Mesenchymal stem cell (in vitro differentiated cells and primary cell): Measurements from ENCODE around the gene PTS. TPM values are rescaled to one million over a fixed set of nuclear protein-coding genes. Genes with fewer than 3 reads are reported as not detected.
A peak's percentile ranks its signal among the peaks of the same experiment; 100 is the strongest.

ENCODE experiments used
- DNase-seq: peaks from one replicate; pipeline ENCODE4 v3.0.0-alpha.2; 2013
- H2AFZ ChIP-seq: one replicate; pipeline ENCODE4 v1.6.1; 2013; ENCODE audit warnings: low read depth, mild to moderate bottlenecking, control low read depth, inconsistent platforms, low read length, moderate library complexity
- H2AK5ac ChIP-seq: 2 replicates; pipeline ENCODE4 v1.6.1; 2013; ENCODE audit warnings: low read length, moderate library complexity, mild to moderate bottlenecking, inconsistent platforms; ENCODE audit not compliant: severe bottlenecking
- H2BK120ac ChIP-seq: one replicate; pipeline ENCODE4 v1.6.1; 2013; ENCODE audit warnings: low read depth, mild to moderate bottlenecking, inconsistent platforms, low read length, moderate library complexity
- H2BK12ac ChIP-seq, 2 experiments: one replicate each; pipeline ENCODE4 v1.6.1; 2013; ENCODE audit warnings: inconsistent platforms in 2 of 2, low read length in 2 of 2, mild to moderate bottlenecking in 2 of 2, moderate library complexity in 2 of 2, control low read depth in 1 of 2
- H2BK15ac ChIP-seq: one replicate; pipeline ENCODE4 v1.6.1; 2013; ENCODE audit warnings: mild to moderate bottlenecking, low read depth, inconsistent platforms; ENCODE audit not compliant: poor library complexity, severe bottlenecking
- H2BK5ac ChIP-seq: 2 replicates; pipeline ENCODE4 v1.6.1; 2013; ENCODE audit warnings: low read depth, mild to moderate bottlenecking, low read length, control low read depth, inconsistent platforms; ENCODE audit not compliant: poor library complexity, severe bottlenecking
- H3K14ac ChIP-seq, 2 experiments: one replicate each; pipeline ENCODE4 v1.6.1; 2013; ENCODE audit warnings: inconsistent platforms in 2 of 2, low read length in 2 of 2, control low read depth in 1 of 2, mild to moderate bottlenecking in 1 of 2, moderate library complexity in 1 of 2
- H3K18ac ChIP-seq, 2 experiments: one replicate each; pipeline ENCODE4 v1.6.1; 2013; ENCODE audit warnings: inconsistent platforms in 2 of 2, low read length in 2 of 2, control low read depth in 1 of 2, low read depth in 1 of 2, mild to moderate bottlenecking in 1 of 2
- H3K23ac ChIP-seq, 2 experiments: one replicate each; pipeline ENCODE4 v1.6.1; 2013; ENCODE audit warnings: inconsistent platforms in 2 of 2, low read length in 2 of 2, mild to moderate bottlenecking in 2 of 2, moderate library complexity in 2 of 2, control low read depth in 1 of 2
- H3K27ac ChIP-seq: 2 replicates; pipeline ENCODE4 v1.5.1; 2013; ENCODE audit warnings: mild to moderate bottlenecking, moderate library complexity, low read length, control low read depth, inconsistent platforms; ENCODE audit not compliant: poor library complexity, severe bottlenecking
- H3K27me3 ChIP-seq, 2 experiments: 2 replicates each; pipeline versions ENCODE4 v1.6.1 to v1.7.0; 2013; ENCODE audit warnings: low read length in 2 of 2, mild to moderate bottlenecking in 2 of 2, moderate library complexity in 2 of 2, control low read depth in 1 of 2, inconsistent platforms in 1 of 2; ENCODE audit not compliant: control insufficient read depth in 1 of 2, insufficient read depth in 1 of 2
- H3K36me3 ChIP-seq, 2 experiments: 2 replicates each; pipeline versions ENCODE4 v1.6.1 to v1.7.0; 2013; ENCODE audit warnings: low read length in 2 of 2, control low read depth in 1 of 2, inconsistent platforms in 1 of 2, low read depth in 1 of 2, mild to moderate bottlenecking in 1 of 2; ENCODE audit not compliant: insufficient read depth in 2 of 2, control insufficient read depth in 1 of 2
- H3K4ac ChIP-seq, 2 experiments: one replicate each; pipeline ENCODE4 v1.6.1; 2013; ENCODE audit warnings: inconsistent platforms in 2 of 2, low read length in 2 of 2, mild to moderate bottlenecking in 2 of 2, moderate library complexity in 2 of 2, control low read depth in 1 of 2, low read depth in 1 of 2
- H3K4me1 ChIP-seq: 2 replicates; pipeline ENCODE4 v1.6.1; 2013; ENCODE audit warnings: low read depth, low read length, control low read depth; ENCODE audit not compliant: control insufficient read depth, insufficient read depth
- H3K4me2 ChIP-seq: 2 replicates; pipeline ENCODE4 v1.6.1; 2013; ENCODE audit warnings: low read length, mild to moderate bottlenecking, inconsistent platforms; ENCODE audit not compliant: poor library complexity, severe bottlenecking
- H3K4me3 ChIP-seq, 2 experiments: 2 replicates each; pipeline versions ENCODE4 v1.5.1 to v1.7.0; 2013; ENCODE audit warnings: low read length in 2 of 2, mild to moderate bottlenecking in 2 of 2, control low read depth in 1 of 2, low read depth in 1 of 2; ENCODE audit not compliant: insufficient read depth in 1 of 2
- H3K79me1 ChIP-seq: replicated peaks from 2 replicates; pipeline ENCODE4 v1.6.1; 2013; ENCODE audit warnings: mild to moderate bottlenecking, control low read depth, low read length, inconsistent platforms; ENCODE audit not compliant: poor library complexity, severe bottlenecking
- H3K9ac ChIP-seq: 2 replicates; pipeline ENCODE4 v1.7.0; 2013; ENCODE audit warnings: mild to moderate bottlenecking, low read length, moderate library complexity
- H3K9me3 ChIP-seq: 2 replicates; pipeline ENCODE4 v1.7.0; 2013; ENCODE audit warnings: mild to moderate bottlenecking, low read length; ENCODE audit not compliant: control insufficient read depth
- H4K8ac ChIP-seq: one replicate; pipeline ENCODE4 v1.6.1; 2013; ENCODE audit warnings: inconsistent platforms, mild to moderate bottlenecking, low read length, moderate library complexity
- H4K91ac ChIP-seq: one replicate; pipeline ENCODE4 v1.6.1; 2013; ENCODE audit warnings: mild to moderate bottlenecking, low read length, inconsistent platforms
- WGBS: methylation state at CpG from one replicate; pipeline ENCODE4 v1.1.7; 2013; ENCODE audit warnings: mixed read lengths; 5-methylcytosine and 5-hydroxymethylcytosine counted together
- small RNA-seq: library from polyadenylated mRNA; stranded (forward); fragments of <200 nt; extraction: miRNeasy Mini kit (QIAGEN cat#:217004); gene quantifications from one replicate; pipeline ENCODE3, GENCODE V24; 2013; ENCODE audit warnings: low read depth

The PTS gene

DNA sequence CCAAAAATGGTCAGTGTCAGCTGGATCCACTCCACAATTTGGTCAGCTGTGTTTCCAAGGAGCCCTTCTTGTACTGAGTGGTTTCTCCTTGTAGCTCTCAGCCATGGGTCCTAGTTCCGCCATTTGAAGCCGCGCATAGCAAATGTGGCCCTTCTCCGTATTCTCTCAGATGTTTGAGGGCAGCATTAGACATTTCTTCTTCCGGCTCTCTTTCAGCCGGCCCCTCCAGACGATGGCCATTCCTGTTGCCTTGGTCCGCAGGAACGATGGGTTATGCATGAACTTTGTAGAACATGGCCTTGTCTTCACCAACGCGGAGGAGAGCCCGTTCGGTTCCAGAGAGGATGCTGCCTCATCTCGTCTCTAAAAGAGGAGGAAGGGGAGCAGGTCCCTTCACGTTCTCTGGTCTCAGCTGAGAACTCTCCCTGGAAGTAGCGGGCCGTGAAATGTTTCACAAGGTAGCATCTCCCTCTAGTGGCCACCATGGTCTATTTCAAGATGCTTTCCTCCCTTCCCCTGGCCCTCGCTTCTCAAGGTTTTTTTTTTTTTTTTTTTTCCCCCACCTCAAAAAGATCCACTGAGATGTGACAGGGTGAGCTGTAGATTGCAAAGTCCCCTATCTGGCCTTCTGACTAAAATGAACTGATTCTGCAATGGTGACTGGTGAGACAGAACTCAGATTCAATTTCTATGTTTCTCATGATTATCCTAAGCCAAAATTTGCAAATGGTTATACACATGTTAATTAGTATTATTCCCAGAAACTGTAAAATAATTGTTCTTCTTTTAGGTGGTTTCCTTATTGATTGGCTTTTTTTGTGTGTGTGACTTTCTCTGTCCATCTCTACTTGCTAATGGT, 54.3 kb downstream of the PTS start:
- Histone ChIP-seq H2BK5ac (no peak overlapping the region), H3K79me1 (no peaks in the 10 kb centered on the region), H2AK5ac (no peak overlapping the region), H3K9ac (peak overlapping the region; percentile 61), H2BK120ac (no peak overlapping the region), H4K8ac (peak overlapping the region; percentile 78), H4K91ac (no peak overlapping the region), H2BK12ac (peak overlapping the region; percentile 1 to 9), H3K27me3 (peaks cover 0 to 26% of the 10 kb centered on the region in 2 experiments), H3K4me1 (peaks cover 7% of the 10 kb centered on the region), H3K23ac (no peak overlapping the region), H3K4me2 (peak overlapping the region; percentile 72), H3K9me3 (no peaks in the 10 kb centered on the region), H3K14ac (no peak overlapping the region), H3K18ac (peak overlapping the region in 1 of 2 experiments; percentile 6), H3K36me3 (no peaks in the 10 kb centered on the region), H2BK15ac (no peak overlapping the region), H3K27ac (no peak overlapping the region), H3K4me3 (peak overlapping the region in 1 of 2 experiments; percentile 75), H2AFZ (peak overlapping the region; percentile 55), H3K4ac (no peak overlapping the region)
- DNase-seq: peak; percentile 85
- WGBS: 19% methylated on average over 14 of the region's 18 CpGs

DNA sequence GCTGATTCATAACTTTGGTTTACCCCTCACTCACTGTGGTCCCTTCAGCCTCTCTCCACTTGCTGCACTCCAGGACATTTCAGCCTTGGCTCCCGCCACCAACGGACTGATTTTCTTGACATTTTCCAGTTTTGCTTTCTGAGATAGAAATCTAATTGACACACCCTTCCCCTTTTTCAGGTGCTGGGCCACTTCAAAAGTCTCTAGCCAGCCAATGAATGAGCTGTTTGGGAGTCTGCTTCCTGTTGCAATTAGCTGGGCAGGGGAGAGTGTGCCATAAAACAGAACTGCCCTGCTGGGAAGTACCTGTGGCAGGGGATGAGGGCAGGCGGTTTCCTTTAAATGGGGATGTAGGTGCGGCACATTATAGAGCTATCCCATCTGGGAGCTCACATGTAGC, 55.5 kb downstream of the PTS start:
- Histone ChIP-seq H3K4me1 (peaks cover 7% of the 10 kb centered on the region), H3K14ac (no peak overlapping the region), H2AFZ (peak overlapping the region; percentile 31), H3K27ac (no peak overlapping the region), H4K91ac (no peak overlapping the region), H3K4me3 (no peak overlapping the region), H2BK120ac (no peak overlapping the region), H4K8ac (no peak overlapping the region), H3K4me2 (no peak overlapping the region), H3K27me3 (peaks cover 0 to 37% of the 10 kb centered on the region in 2 experiments), H3K23ac (no peak overlapping the region), H3K36me3 (no peaks in the 10 kb centered on the region), H2BK12ac (no peak overlapping the region), H3K4ac (no peak overlapping the region), H3K9ac (no peak overlapping the region), H3K79me1 (no peaks in the 10 kb centered on the region), H3K18ac (no peak overlapping the region), H2BK5ac (no peak overlapping the region), H2BK15ac (no peak overlapping the region), H3K9me3 (no peaks in the 10 kb centered on the region), H2AK5ac (no peak overlapping the region)
- WGBS: 95% methylated on average over 4 of the region's 4 CpGs
- DNase-seq: no peak

Small RNAs within 50 kb of the gene (small RNA-seq; reads per million reads assigned to genes)
- not detected for gene MRPS36P4
